SK-N-SH (cell line): ENCODE measurements around the gene TMPRSS13. TPM values are rescaled to one million over a fixed set of nuclear protein-coding genes. Genes with fewer than 3 reads are reported as not detected.

ENCODE experiments used
- CTCF ChIA-PET: fragments of 300-600, 350-600 bp; formaldehyde crosslinking; extraction: SDS; loops from one replicate; lab custom pipeline; 2021; lab: Yijun Ruan, JAX
- POLR2A ChIA-PET: fragments of 350-600 bp; sonication (Branson Sonifier 250); formaldehyde crosslinking; extraction: SDS; loops from one replicate; lab custom pipeline; 2020; ENCODE audit warnings: antibody characterized with exemption, inconsistent platforms; lab: Yijun Ruan, JAX
- DNase-seq: peaks from one replicate; pipeline ENCODE4 v3.0.0; 2012
- H2AFZ ChIP-seq: fragments of 200-600 bp; sonication (generic); 2 replicates; pipeline ENCODE4 v1.8.1; 2016; ENCODE audit warnings: antibody characterized with exemption, mild to moderate bottlenecking, low read depth
- H3F3A ChIP-seq: fragments of 200-600 bp; sonication (generic); replicated peaks from 2 replicates; pipeline ENCODE3; 2016; ENCODE audit warnings: antibody characterized with exemption, mild to moderate bottlenecking; ENCODE audit not compliant: insufficient read depth
- H3K27ac ChIP-seq, 2 experiments: fragments of 200-500 bp in 1 of 2; fragments of 200-600 bp in 1 of 2; sonication (Bioruptor generic) in 1 of 2; sonication (generic), shearing (Covaris generic) in 1 of 2; 2 replicates each; pipeline versions ENCODE4 v1.5.1 to v1.6.1; 2014 to 2016; ENCODE audit warnings: low read depth in 2 of 2, inconsistent platforms in 1 of 2, low read length in 1 of 2, mild to moderate bottlenecking in 1 of 2, mixed read lengths in 1 of 2
- H3K27me3 ChIP-seq: fragments of 200-600 bp; sonication (generic), shearing (Covaris generic); 2 replicates; pipeline ENCODE4 v1.6.1; 2016; ENCODE audit warnings: mixed run types; ENCODE audit not compliant: insufficient read depth
- H3K36me3 ChIP-seq, 2 experiments: fragments of 200-500 bp in 1 of 2; fragments of 200-600 bp in 1 of 2; sonication (Bioruptor generic) in 1 of 2; sonication (generic) in 1 of 2; replicated peaks in 1 of 2; 2 replicates each; pipeline versions ENCODE3 to v1.5.1; 2014 to 2016; ENCODE audit warnings: low read length in 1 of 2, mild to moderate bottlenecking in 1 of 2; ENCODE audit not compliant: insufficient read depth in 2 of 2, control insufficient read depth in 1 of 2
- H3K4me1 ChIP-seq, 2 experiments: fragments of 200-500 bp in 1 of 2; fragments of 200-600 bp in 1 of 2; sonication (Bioruptor generic) in 1 of 2; sonication (generic), shearing (Covaris generic) in 1 of 2; 2 replicates each; pipeline versions ENCODE4 v1.5.1 to v1.6.1; 2014 to 2016; ENCODE audit warnings: low read depth in 1 of 2, low read length in 1 of 2, mixed run types in 1 of 2; ENCODE audit not compliant: insufficient read depth in 2 of 2, control insufficient read depth in 1 of 2
- H3K4me2 ChIP-seq: fragments of 200-600 bp; sonication (generic), shearing (Covaris generic); 2 replicates; pipeline ENCODE4 v1.6.1; 2017; ENCODE audit warnings: mixed run types
- H3K4me3 ChIP-seq, 2 experiments: fragments of 200-500 bp in 1 of 2; fragments of 200-600 bp in 1 of 2; sonication (Bioruptor generic) in 1 of 2; sonication (generic), shearing (Covaris generic) in 1 of 2; 2 replicates each; pipeline versions ENCODE4 v1.5.1 to v1.8.1; 2014 to 2016; ENCODE audit warnings: low read depth in 2 of 2, inconsistent platforms in 1 of 2, low read length in 1 of 2, mild to moderate bottlenecking in 1 of 2, mixed read lengths in 1 of 2, moderate library complexity in 1 of 2
- H3K79me2 ChIP-seq: fragments of 200-600 bp; sonication (generic); 2 replicates; pipeline ENCODE4 v1.8.1; 2017; ENCODE audit warnings: mild to moderate bottlenecking; ENCODE audit not compliant: insufficient read depth
- H3K9ac ChIP-seq: fragments of 200-600 bp; sonication (generic); 2 replicates; pipeline ENCODE4 v1.6.1; 2017; ENCODE audit warnings: mixed run types
- H3K9me2 ChIP-seq: fragments of 200-600 bp; sonication (generic); 2 replicates; pipeline ENCODE4 v1.6.1; 2017; ENCODE audit warnings: mixed run types
- H3K9me3 ChIP-seq: fragments of 200-600 bp; sonication (generic); 2 replicates; pipeline ENCODE4 v1.6.1; 2017; ENCODE audit warnings: mixed run types, mild to moderate bottlenecking, moderate library complexity
- H4K20me1 ChIP-seq: fragments of 200-600 bp; sonication (generic); 2 replicates; pipeline ENCODE4 v1.6.1; 2017; ENCODE audit warnings: mild to moderate bottlenecking, mixed run types; ENCODE audit not compliant: insufficient read depth
- CTCF ChIP-seq: fragments of 200-600 bp; sonication (generic); IDR thresholded peaks from 2 replicates; pipeline ENCODE4 v1.6.1; 2017; ENCODE audit warnings: antibody characterized with exemption, mild to moderate bottlenecking, moderate library complexity
- FOSL2 ChIP-seq: IDR thresholded peaks from 2 replicates; pipeline ENCODE4 v1.4.0; 2012; ENCODE audit warnings: low read depth, mild to moderate bottlenecking, moderate library complexity, borderline replicate concordance
- GATA2 ChIP-seq: sonication (generic); formaldehyde crosslinking; IDR thresholded peaks from 2 replicates; pipeline ENCODE4 v1.5.0; 2020; ENCODE audit warnings: mild to moderate bottlenecking, missing genetic modification reagents
- JUND ChIP-seq: IDR thresholded peaks from 2 replicates; pipeline ENCODE4 v1.4.0; 2012
- MAX ChIP-seq: IDR thresholded peaks from 2 replicates; pipeline ENCODE4 v1.4.0; 2012; ENCODE audit warnings: low read depth
- NFIC ChIP-seq: IDR thresholded peaks from 2 replicates; pipeline ENCODE4 v1.4.0; 2012; ENCODE audit warnings: borderline replicate concordance
- RAD21 ChIP-seq: IDR thresholded peaks from 2 replicates; pipeline ENCODE4 v1.6.1; 2012; ENCODE audit warnings: mild to moderate bottlenecking, low read length
- RXRA ChIP-seq: IDR thresholded peaks from 2 replicates; pipeline ENCODE4 v1.4.0; 2012; ENCODE audit warnings: low read depth, mild to moderate bottlenecking, borderline replicate concordance
- WGBS: methylation state at CpG from one replicate; pipeline ENCODE4 v1.1.6; 2017; ENCODE audit warnings: low lambda C conversion rate; 5-methylcytosine and 5-hydroxymethylcytosine counted together
- polyA plus RNA-seq, 3 experiments: library from polyadenylated mRNA; depleted of rRNA; stranded (reverse); fragments of >200 nt; gene quantifications; 2 replicates each; pipeline ENCODE4 v1.2.3, GENCODE V29; 2012
- TF ChIP-seq, protein P1 (sequence below): IDR thresholded peaks from 2 replicates; pipeline ENCODE4 v1.6.1; 2012; ENCODE audit warnings: mild to moderate bottlenecking, low read depth, low read length, moderate library complexity
- TF ChIP-seq, protein P2 (sequence below): fragments of 150-350 bp; IDR thresholded peaks from 2 replicates; pipeline ENCODE4 v1.6.1; 2016; ENCODE audit warnings: mild to moderate bottlenecking, low read depth, low read length

The TMPRSS13 gene
- polyA plus RNA-seq, 1 of the 3 experiments (the other 2 are of a cell fraction), result not detected

GRCh38 chr11:117859488-117860112 is 69.6 kb downstream of the TMPRSS13 start:
- TF ChIP-seq CTCF (no peak), RAD21 (no peak), RXRA (no peak), NFIC (no peak), GATA2 (CRISPR knock-in tag) (no peak), FOSL2 (no peak), JUND (no peak), MAX (no peak)
- TF ChIP-seq, protein P1, sequence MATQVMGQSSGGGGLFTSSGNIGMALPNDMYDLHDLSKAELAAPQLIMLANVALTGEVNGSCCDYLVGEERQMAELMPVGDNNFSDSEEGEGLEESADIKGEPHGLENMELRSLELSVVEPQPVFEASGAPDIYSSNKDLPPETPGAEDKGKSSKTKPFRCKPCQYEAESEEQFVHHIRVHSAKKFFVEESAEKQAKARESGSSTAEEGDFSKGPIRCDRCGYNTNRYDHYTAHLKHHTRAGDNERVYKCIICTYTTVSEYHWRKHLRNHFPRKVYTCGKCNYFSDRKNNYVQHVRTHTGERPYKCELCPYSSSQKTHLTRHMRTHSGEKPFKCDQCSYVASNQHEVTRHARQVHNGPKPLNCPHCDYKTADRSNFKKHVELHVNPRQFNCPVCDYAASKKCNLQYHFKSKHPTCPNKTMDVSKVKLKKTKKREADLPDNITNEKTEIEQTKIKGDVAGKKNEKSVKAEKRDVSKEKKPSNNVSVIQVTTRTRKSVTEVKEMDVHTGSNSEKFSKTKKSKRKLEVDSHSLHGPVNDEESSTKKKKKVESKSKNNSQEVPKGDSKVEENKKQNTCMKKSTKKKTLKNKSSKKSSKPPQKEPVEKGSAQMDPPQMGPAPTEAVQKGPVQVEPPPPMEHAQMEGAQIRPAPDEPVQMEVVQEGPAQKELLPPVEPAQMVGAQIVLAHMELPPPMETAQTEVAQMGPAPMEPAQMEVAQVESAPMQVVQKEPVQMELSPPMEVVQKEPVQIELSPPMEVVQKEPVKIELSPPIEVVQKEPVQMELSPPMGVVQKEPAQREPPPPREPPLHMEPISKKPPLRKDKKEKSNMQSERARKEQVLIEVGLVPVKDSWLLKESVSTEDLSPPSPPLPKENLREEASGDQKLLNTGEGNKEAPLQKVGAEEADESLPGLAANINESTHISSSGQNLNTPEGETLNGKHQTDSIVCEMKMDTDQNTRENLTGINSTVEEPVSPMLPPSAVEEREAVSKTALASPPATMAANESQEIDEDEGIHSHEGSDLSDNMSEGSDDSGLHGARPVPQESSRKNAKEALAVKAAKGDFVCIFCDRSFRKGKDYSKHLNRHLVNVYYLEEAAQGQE, result no peak
- TF ChIP-seq, protein P2, sequence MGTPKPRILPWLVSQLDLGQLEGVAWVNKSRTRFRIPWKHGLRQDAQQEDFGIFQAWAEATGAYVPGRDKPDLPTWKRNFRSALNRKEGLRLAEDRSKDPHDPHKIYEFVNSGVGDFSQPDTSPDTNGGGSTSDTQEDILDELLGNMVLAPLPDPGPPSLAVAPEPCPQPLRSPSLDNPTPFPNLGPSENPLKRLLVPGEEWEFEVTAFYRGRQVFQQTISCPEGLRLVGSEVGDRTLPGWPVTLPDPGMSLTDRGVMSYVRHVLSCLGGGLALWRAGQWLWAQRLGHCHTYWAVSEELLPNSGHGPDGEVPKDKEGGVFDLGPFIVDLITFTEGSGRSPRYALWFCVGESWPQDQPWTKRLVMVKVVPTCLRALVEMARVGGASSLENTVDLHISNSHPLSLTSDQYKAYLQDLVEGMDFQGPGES, result no peak
- Histone ChIP-seq H3K79me2 (no peaks in the 10 kb centered on the region), H3K4me1 (peaks cover 0 to 20% of the 10 kb centered on the region in 2 experiments; a peak in 2 of 4 replicates), H3K36me3 (no peaks in the 10 kb centered on the region), H3K27me3 (no peaks in the 10 kb centered on the region; the same call in 1 of the 2 replicates), H3K27ac (no peak overlapping the region), H4K20me1 (no peaks in the 10 kb centered on the region), H3K9me3 (no peaks in the 10 kb centered on the region), H3F3A (no peaks in the 10 kb centered on the region), H3K9ac (no peak overlapping the region), H3K4me2 (no peak overlapping the region), H2AFZ (no peak overlapping the region), H3K9me2 (no peaks in the 10 kb centered on the region), H3K4me3 (no peak overlapping the region)
- DNase-seq, result no peak
- POLR2A ChIA-PET, result no interaction called here
- CTCF ChIA-PET, result interaction anchor here (1.1 to 4.2 kb wide), 7 partner anchors 16 to 433 kb away, joined by 3 to 36 read pairs (median 5); no protein-coding TSS in a partner anchor
- 57% methylated on average over 9 of the region's 9 CpGs for WGBS
